ENCODE results near the gene DTNA. TPM values are rescaled to one million over a fixed set of nuclear protein-coding genes. Genes with fewer than 3 reads are reported as not detected.

The DTNA gene
- polyA plus RNA-seq, 1 donor (not counting 4 experiments of a cell fraction or from before 2014, with no cell fraction given): 0.81 TPM

GRCh38 chr18:34859496-34859895, 149.4 kb downstream of the DTNA start:
- H3K9ac ChIP-seq (ENCODE audit: control insufficient read depth, extremely low read depth, insufficient read depth, low read length): no peak overlapping the region
- no peak overlapping the region for H3K4me2 ChIP-seq (ENCODE audit: control insufficient read depth, extremely low read depth, insufficient read depth, low read depth, low read length)
- TF ChIP-seq CTCF (optimal IDR thresholded peaks at IDR 0.05 in 1 of 3, IDR thresholded peaks at IDR 0.05 in 1 of 3, conservative IDR thresholded peaks at IDR 0.05 in 1 of 3; ENCODE audit: extremely low read depth in 1 of 3, insufficient read depth in 2 of 3, low read length in 3 of 3): no peak
- TF ChIP-seq EZH2 (IDR thresholded peaks at IDR 0.05; ENCODE audit: low read length): no peak
- H3K79me2 ChIP-seq (ENCODE audit: control insufficient read depth, insufficient read depth, low read length): no peaks in the 10 kb centered on the region
- no peaks in the 10 kb centered on the region for H4K20me1 ChIP-seq (ENCODE audit: control insufficient read depth, extremely low read depth, insufficient read depth, low read length)
- no peak overlapping the region for H3K4me3 ChIP-seq (ENCODE audit: control insufficient read depth in 2 of 3, extremely low read depth in 1 of 3, insufficient read depth in 2 of 3, low read depth in 1 of 3, low read length in 3 of 3)
- H3K36me3 ChIP-seq (ENCODE audit: control insufficient read depth in 2 of 2, extremely low read depth in 1 of 2, insufficient read depth in 2 of 2, low read length in 2 of 2): no peaks in the 10 kb centered on the region
- H3K4me1 ChIP-seq (ENCODE audit: control insufficient read depth, extremely low read depth, insufficient read depth, low read length): no peaks in the 10 kb centered on the region
- H2AFZ ChIP-seq (ENCODE audit: control insufficient read depth, low read length): no peak overlapping the region
- H3K27ac ChIP-seq (ENCODE audit: control insufficient read depth, insufficient read depth, low read length): no peak overlapping the region
- H3K9me3 ChIP-seq (ENCODE audit: control insufficient read depth, low read depth, low read length): no peaks in the 10 kb centered on the region
- DNase-seq (ENCODE audit: low read depth, low spot score): no peak
- H3K9me1 ChIP-seq (ENCODE audit: control insufficient read depth, extremely low read depth, insufficient read depth, low read length): no peaks in the 10 kb centered on the region
- dilution Hi-C loops (cut with MboI; ENCODE audit: extremely low pct_ligation_motif_present, low sequenced_read_pairs): no loop called here
- no peaks in the 10 kb centered on the region for H3K27me3 ChIP-seq (ENCODE audit: control insufficient read depth, extremely low read depth, insufficient read depth, low read length)
- no peak for FAIRE-seq

GRCh38 chr18:34862561-34862960, 152.5 kb downstream of the DTNA start:
- no peak overlapping the region for H3K4me3 ChIP-seq (ENCODE audit: control insufficient read depth in 2 of 3, extremely low read depth in 1 of 3, insufficient read depth in 2 of 3, low read depth in 1 of 3, low read length in 3 of 3)
- no peaks in the 10 kb centered on the region for H3K9me3 ChIP-seq (ENCODE audit: control insufficient read depth, low read depth, low read length)
- H3K79me2 ChIP-seq (ENCODE audit: control insufficient read depth, insufficient read depth, low read length): no peaks in the 10 kb centered on the region
- no peak for TF ChIP-seq CTCF (optimal IDR thresholded peaks at IDR 0.05 in 1 of 3, IDR thresholded peaks at IDR 0.05 in 1 of 3, conservative IDR thresholded peaks at IDR 0.05 in 1 of 3; ENCODE audit: extremely low read depth in 1 of 3, insufficient read depth in 2 of 3, low read length in 3 of 3)
- TF ChIP-seq EZH2 (IDR thresholded peaks at IDR 0.05; ENCODE audit: low read length): no peak
- no peak overlapping the region for H2AFZ ChIP-seq (ENCODE audit: control insufficient read depth, low read length)
- no peaks in the 10 kb centered on the region for H3K9me1 ChIP-seq (ENCODE audit: control insufficient read depth, extremely low read depth, insufficient read depth, low read length)
- no peak overlapping the region for H3K9ac ChIP-seq (ENCODE audit: control insufficient read depth, extremely low read depth, insufficient read depth, low read length)
- DNase-seq (ENCODE audit: low read depth, low spot score) (no peak), FAIRE-seq (no peak)
- H3K27me3 ChIP-seq (ENCODE audit: control insufficient read depth, extremely low read depth, insufficient read depth, low read length): no peaks in the 10 kb centered on the region
- no peaks in the 10 kb centered on the region for H3K4me1 ChIP-seq (ENCODE audit: control insufficient read depth, extremely low read depth, insufficient read depth, low read length)
- no peak overlapping the region for H3K4me2 ChIP-seq (ENCODE audit: control insufficient read depth, extremely low read depth, insufficient read depth, low read depth, low read length)
- no peaks in the 10 kb centered on the region for H4K20me1 ChIP-seq (ENCODE audit: control insufficient read depth, extremely low read depth, insufficient read depth, low read length)
- no peak overlapping the region for H3K27ac ChIP-seq (ENCODE audit: control insufficient read depth, insufficient read depth, low read length)
- no peaks in the 10 kb centered on the region for H3K36me3 ChIP-seq (ENCODE audit: control insufficient read depth in 2 of 2, extremely low read depth in 1 of 2, insufficient read depth in 2 of 2, low read length in 2 of 2)
- dilution Hi-C loops (cut with MboI; ENCODE audit: extremely low pct_ligation_motif_present, low sequenced_read_pairs): no loop called here
